ENCODE data around the gene HMCN1.
A peak's percentile ranks its signal among the peaks of the same experiment; 100 is the strongest.
"Not testable (repeated sequence)": the region's sequence is repeated elsewhere in the genome, so short reads cannot be mapped to it uniquely, and the experiment has no call there.

The HMCN1 gene

DNA sequence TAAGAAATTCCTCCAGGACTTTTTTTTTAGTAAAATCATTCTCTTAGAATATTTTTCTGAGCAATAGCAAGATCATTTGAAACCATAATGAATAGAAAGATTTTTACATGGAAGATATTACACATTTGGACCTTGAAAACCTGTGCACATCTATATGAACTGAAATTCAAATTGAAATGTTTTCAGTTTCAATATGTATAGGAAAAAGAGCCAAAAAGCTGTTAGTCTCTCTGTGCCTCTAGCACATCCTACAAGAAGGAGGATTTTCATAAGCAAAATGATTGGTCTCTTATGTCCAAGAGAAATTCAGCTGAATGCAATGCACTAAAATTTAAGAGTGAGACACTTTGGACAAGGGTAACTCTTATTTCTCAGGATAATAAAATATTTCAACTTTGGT lies 8.2 kb downstream of the HMCN1 start:
- DNase-seq = no peak

DNA sequence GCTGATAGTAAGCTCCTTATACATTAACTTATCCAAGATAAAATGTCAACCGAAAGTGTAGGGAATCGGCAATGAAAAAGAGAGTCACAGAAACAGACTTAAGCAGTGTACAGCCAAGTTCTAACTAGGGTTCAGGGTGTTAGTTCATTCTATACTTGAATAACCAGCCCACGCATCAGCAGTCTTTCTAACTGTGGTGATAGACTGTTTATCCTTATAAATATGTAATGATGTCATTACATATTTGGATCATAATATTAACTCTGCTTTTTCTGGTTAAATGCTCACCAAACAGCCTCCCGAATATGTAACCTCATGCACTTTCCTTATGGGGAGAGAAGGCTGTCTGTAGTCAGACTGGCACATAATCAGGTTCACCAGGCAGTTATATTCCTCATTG lies 11.0 kb downstream of the HMCN1 start:
- DNase-seq = no peak

DNA sequence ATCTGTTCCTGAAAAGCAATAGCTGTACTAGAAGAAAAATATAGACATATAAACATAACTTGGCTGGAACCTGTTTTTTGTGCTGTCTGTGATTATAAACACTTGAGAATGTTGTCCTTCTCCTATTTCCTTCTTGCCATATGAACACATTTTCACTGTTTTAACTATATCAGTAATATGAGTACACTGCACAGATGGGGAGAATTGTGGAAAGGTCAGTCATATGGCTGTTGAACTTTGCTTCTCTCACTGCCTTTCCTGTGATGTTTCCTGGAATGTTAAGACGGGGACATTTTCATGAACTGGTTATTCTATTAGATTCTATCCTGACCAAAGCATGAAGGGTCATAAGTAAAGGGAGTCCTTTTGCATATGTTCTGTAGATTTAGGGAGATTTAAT lies 24.9 kb downstream of the HMCN1 start:
- DNase-seq = peak; percentile 9

DNA sequence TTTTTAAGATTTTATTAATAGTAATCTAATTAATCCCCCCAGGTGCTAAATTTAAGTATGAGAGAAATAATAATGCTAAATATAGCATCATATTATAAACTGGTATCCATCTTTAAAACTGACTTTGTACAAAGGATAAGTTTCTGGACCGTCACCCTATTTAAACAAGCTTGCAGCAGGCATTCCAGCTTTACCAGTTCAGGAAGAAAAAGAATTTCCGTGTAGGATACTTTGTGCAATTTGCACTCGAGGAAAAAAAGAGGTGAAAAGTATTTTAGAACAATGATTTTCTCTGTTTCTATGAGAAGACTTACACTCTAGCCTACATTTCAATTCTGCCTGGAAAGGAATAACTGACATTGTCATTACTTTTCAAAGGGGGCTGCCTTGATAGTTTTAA lies 27.6 kb downstream of the HMCN1 start:
- no peak for DNase-seq

DNA sequence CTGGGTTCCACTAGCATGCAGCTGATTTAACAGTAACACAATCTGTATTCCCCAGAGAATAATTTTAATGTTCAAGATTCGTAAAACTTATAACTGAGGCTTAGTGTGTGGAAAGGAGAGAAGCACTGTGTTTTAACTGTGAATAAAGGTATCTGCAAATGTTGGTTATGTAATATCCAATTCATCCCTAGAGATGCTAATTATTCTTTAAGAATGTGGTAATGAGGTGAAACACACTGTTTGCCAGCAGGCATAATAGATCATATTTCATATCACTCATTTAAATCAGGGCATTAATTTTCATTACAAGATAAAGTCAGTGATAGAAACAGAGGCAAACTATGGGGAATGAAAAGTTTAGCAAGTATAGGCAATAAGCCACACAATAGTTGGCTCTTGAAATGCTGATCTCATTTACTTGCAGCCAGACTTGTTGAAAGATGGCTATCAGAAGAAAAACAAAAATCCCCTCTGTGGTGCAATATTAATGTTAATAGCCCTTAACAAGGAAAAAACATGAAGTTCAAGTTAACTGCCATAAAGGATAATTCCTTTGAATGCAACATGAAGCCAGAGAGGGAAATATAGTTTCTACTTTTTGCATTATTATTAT lies 33.4 kb downstream of the HMCN1 start:
- DNase-seq = peak; percentile 9

DNA sequence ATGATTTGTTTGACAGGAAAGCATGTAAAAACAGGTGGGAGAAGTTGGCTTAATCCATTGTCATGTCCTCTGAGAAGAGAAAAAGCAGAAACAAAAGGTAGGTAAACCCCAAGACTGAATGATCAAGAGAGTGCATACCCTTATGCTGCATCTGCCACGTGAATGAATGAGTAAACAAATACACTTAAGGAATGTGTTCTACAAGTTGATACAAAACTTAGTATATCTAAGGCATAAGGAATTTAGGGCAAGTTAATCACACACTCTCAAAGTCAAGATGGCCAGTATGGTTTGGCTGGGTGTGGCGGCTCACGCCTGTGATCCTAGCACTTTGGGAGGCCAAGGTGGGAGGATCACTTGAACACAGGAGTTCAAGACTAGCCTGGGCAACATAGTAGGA lies 34.2 kb downstream of the HMCN1 start:
- DNase-seq = no peak

DNA sequence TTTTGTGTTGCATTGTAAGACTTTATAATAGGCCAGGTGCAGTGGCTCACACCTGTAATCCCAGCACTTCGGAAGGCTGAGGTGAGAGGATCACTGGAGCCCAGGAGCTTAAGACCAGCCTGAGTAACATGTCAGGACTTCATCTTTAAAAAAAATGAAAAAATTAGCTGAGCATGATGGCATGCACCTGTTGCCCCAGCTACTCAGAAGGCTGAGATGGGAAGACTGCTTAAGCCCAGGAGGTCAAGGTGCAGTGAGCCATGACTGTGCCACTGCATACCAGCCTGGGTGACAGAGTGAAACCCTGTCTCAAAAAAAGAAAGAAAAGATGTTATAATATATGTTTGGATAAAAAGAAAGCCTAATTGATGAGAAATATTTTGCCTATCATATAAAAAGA lies 34.9 kb downstream of the HMCN1 start:
- no peak for DNase-seq

DNA sequence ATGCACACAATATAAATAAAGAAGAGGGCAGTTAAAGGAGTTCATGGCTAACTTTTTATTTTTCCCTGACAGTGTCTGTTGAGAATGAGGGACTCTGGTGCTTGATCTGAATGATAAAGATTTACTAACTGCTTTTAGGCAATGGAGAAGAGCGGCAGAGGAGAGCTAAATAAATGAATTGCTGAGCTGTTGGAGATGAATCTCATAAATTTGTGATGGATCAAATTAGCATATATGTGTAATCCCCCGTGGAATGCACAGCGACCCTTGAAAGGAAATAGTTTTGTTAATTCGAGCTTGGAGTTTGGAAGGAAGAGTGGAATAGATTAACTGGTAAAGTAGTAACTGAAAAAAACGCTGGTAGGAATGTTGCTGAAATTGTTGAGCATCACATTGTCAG lies 40.2 kb downstream of the HMCN1 start:
- DNase-seq = no peak

DNA sequence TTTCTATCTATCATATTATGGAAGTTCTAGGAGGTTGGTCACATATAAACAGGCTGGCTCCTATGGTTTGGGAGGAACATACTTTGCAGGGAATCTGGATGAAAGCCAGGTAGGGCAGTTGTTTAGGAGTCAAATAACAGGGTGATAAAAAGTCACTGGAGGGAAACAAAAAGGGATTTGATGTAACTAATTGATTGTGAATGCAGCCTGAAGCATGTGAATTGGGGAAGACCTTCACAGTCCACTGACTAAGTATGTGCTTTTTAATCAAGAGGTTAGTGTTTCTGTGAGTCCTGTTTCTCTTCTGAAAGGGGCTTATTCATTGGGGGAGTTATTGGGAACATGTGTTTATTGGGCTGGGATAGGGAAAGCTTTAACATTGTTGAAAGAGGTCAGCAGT lies 41.3 kb downstream of the HMCN1 start:
- peak; percentile 90 for DNase-seq

DNA sequence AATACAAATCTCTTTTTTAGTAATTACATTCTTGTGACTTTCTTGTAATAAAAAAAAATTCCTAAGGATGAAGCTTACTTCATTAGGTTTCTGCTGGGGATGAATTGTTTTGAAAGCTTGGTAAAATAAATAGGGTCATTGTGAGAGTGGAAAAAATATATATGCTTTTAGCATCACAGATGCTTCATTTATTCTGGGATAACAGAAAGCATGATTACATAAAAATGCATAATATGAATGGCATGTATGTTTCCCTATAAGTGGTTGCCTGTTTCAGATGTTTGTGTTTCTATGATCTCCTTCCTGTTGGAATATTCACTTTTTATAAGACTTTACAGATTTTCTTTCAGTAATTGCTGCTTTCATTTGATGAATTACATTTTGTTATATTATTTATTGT lies 42.3 kb downstream of the HMCN1 start:
- no peak for DNase-seq

DNA sequence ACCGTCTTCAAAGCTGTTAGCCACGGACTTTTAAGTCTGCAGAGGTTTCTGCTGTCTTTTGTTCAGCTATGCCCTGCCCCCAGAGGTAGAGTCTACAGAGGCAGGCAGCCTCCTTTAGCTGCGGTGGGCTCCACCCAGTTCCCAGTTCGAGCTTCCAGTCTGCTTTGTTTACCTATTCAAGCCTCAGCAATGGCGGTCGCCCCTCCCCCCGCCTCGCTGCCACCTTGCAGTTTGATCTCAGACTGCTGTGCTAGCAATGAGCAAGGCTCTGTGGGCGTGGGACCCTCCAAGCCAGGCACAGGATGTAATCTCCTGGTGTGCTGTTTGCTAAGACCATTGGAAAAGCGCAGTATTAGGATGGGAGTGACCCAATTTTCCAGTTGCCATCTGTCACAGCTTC lies 49.7 kb downstream of the HMCN1 start:
- not testable (repeated sequence) for DNase-seq

DNA sequence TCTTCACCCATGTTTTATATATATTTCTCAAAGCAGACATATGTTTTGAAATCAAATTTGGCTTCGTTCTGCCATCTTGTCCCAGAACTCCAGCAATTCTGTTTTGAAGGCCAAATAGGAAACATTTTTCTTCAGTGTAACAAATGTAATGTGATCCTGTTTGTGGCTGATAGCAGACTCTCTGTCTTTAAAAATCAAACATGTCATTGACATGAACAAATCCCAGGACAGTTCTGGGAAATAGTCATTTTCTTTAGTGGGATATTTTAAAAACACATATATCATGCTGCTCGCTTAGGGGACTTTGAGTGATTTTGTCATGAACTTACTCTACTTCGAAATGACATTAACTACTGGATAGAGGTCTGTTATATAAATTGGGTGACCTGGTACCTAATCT lies 51.4 kb downstream of the HMCN1 start:
- no peak for DNase-seq

DNA sequence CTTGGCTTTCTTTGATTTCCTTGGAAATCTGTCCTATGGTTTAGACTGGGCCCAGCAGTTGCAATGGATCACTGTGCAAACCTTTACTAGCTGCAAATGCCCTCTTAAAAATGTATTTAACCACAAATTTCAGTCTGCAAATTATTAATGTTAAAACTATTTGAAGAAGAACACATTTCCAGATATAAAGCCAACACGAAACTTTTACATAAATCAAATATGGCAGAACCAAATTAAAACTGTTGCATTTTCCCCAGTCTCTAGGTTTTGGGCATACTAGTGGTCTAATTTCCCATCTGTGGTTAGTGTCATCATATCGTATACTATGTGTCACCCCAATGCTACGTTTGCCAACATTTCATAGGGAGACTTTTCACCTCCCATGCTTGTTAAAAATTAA lies 52.3 kb downstream of the HMCN1 start:
- no peak for DNase-seq

DNA sequence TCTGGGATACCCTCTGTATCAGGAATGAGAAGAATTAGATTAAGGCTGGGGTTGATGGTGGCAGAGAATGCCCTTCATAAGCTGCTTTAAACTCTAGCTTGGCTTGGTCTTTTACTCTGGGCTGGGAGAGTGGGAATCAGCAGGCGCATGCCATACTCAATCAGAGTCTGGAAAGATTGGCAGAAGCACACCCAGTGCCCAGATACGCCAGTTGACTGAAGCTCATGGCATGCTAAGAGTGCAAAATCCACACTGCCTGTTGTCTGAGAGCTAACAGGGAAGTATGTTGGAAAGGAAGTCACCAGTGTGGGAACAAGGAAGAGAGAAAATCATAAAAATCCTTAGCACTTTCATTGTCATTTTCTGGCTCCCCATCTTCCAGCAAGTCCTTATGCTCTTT lies 53.0 kb downstream of the HMCN1 start:
- no peak for DNase-seq

DNA sequence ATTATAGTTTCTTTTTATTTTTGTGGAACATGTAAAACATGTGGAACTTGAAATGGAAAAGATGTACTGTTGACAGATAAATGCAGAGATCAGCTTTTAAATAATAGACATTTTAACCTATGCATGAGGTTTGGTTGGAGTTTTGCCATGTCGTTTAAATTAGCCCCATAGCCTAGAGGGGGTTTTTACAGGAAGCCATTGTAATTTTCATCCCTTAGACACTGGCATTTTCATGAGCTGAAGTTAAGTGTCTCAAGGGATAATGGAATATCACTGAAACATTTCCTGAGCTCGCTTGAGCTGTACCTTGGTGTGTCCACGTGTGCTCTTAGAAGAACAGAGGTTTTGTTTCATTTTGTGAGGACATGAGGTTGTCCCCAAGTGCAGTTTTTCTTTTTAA lies 54.2 kb downstream of the HMCN1 start:
- peak; percentile 62 for DNase-seq

DNA sequence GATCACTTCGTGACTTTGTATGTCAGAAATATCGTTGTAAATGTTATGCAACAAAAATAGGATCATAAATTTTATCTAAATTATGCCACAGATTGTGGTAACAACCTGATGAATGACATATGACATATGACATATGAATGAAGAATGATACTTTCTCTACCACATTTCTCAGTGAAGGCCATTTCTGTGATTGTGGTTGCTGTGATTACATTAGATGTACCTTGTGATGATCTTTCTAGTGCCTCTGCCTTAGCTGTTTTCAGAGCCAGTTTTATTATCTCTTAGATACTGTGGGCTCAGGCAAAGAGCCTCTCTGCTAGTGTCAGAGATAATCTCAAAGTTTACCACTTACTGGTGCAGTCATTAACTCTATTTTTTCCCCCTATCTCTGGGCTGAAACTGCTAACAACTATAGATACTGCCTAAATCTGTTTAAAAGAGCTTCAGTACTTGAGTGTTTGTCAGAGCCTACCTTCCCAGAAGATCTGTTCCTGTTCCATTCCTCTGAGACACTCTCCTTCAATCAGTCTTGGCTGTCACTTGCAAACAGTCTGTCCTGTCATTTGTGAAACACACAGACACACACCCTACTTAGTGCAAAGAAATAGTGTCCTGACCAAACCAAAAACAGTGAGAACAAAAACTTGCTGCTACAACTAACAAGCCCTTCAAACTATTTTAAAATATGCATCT lies 55.5 kb downstream of the HMCN1 start:
- DNase-seq = no peak

DNA sequence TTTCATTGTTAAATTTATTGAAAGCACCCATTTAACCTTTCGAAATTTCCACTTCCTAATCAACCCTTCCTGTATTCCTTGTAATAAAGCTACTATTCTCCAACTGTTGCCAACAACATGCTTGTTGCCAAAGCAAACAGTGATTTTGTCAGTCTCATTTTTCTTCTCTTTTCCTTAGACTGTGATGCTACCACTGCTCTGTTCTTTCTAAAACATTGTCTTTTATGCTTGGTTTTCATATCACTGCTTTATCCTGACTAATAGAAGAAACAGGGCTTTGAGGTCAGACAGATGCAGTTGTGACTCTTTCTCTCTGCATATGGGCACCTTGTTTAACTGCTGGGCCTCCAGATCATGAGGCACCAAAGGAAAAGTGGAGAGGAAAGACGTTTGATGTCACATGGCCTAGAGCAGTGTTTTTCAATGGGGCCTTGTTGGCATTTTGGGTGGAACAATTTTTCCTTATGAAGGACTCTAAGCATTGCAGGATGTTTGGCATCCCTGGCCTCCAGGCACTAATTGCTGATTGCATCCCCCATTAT lies 56.1 kb downstream of the HMCN1 start:
- DNase-seq = no peak

DNA sequence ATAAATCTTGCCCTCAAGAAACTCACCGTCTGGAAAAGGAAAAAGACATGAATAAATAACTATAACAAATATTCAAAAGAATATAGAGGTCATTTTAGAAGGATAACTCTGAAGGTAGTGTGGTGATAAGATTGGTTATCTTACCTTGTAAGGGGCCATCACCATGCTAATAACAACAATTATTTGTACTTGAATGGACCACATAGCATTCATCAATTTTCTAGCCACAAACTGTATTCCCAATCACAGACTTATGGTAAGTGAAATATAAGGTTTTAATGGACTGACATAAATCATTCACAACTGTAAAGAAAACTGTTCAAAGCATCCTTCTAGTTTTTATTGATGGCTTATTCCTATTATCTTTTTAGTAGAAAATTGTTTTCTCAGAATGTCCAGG lies 57.8 kb downstream of the HMCN1 start:
- DNase-seq = no peak

DNA sequence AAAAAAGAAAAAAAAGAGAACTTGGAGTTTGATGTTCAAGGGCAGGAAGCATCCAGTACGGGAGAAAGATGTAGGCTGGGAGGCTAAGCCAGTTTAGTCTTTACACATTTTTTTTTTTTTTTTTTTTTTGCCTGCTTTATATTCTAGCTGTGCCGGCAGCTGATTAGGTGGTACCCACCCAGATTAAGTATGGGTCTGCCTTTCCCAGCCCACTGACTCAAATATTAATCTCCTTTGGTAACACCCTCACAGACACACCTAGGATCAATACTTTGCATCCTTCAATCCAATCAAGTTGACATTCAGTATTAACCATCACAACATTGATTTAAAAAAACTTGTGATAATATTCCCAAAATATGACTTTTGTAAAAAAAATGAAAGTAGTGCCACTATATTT lies 60.3 kb downstream of the HMCN1 start:
- not testable (repeated sequence) for DNase-seq

DNA sequence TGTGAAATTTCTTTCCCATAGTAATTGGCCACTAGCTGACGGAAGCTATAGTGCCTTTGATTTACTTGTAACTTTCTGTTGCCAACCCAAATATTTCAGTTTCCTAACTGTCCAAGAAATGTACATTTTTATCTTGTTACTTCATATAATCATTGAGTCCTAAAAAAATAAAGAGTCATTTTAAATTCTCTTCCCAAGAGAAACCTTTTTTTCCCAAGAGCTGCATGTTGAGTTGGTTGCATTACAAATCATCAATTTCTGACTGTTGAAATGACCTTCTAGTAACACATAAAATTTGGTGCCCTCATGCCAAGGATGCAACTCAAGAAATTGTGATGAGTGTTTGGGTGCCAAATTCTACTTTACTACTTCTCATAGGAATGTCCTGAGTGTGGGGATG lies 61.0 kb downstream of the HMCN1 start:
- no peak for DNase-seq

DNA sequence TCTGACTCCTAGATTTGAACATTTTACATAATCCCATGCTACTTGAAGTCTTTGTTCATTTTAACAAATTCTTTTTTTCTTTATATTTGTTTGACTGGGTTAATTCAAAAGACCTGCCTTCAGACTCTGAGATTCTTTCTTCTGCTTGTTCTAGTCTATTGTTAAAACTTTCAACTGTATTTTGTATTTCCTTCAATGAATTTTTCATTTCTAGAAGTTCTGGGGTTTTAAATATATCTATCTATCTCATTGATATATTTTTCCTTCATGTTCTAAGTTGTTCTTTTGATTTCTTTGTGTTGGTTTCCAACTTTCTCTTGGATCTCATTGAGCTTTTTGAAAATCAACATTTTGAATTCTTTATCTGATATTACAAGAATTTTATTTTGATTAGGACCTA lies 64.3 kb downstream of the HMCN1 start:
- DNase-seq = no peak

DNA sequence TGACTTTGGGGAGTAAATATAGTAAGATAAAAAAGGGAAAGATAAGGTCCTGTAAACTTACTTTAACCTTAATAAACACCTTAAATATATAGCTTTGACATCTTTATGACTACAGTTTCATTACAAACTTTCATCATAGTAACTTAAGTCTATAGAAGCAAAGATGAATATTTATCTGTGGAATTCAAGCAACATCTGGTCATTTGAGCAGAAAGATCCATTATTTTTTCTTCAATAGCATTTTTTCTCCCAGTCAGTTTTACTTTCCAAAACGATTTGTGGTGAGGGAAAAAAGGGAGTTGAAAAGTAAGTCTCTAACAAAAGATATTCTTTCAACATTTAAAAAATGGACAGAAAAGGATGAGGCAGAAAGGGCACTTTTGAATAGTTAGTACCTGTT lies 69.0 kb downstream of the HMCN1 start:
- DNase-seq = no peak

DNA sequence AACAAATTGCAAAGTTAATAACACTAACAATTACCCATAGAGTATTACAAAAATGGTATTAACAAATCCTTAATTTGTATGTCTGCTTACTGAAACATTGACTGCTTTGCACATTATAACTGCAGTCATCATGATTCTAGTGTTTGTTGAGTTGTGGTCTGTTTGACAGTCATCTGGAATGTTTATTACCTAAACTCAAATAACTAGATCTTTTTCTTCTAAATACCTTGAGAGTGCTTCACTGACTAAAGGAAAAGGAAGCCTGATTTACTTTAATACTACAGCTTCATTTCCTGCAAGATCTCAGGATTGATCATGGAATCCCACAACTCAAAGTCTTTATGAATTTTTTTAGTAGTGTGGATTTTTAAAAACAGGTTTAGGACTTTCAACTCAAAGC lies 70.0 kb downstream of the HMCN1 start:
- DNase-seq = no peak

DNA sequence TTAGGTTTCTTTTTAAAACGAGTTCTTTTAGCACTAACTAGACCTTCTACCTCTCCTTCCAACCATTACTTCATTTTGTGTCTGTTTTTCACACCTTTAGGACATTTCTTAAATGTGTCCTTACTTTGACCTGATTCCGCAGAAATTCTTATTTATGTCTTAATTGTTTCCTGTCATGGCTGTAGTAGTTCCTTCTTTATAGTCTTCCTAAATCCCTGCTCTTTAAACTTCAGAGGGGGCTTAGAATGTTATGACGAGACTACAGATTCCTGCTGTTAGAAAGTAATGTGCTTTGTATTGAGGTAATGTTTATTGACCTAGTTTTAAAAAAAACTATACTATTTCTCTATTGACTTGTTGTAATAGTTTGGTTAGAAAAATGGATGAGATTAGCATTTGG lies 70.4 kb downstream of the HMCN1 start:
- no peak for DNase-seq

DNA sequence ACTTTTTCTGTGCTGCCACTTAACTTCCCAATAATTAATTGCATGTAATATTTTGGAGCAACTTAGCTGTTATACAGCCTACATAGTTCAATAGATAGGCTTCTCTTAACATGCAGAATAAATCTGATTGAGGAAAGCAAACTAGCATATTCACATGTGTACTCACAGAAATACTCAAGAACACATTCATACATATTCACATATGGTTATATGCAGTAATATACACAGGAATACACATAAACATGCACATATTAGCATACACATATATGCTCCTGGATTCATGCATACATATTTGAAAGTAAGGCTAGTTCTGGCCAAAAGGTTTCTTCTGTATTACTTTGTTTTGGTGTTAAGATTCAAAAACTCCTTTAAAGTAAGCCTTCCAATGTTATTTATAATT lies 73.1 kb downstream of the HMCN1 start:
- DNase-seq = no peak
